GM18868 (cell line): ENCODE results near the gene ZBED4.

Experiments used
- ATAC-seq: cut with Tn5 transposase; IDR thresholded peaks from one replicate; pipeline ENCODE4 v1.9.1; 2021; ENCODE audit warnings: mild to moderate bottlenecking, moderate library complexity; ENCODE audit not compliant: unreplicated experiment

Gene ZBED4

GRCh38 chr22:49899530-49899929 lies 45.9 kb downstream of the ZBED4 start:
- ATAC-seq, result no peak

- no peak for ATAC-seq
These were observed 47.0 kb downstream of the ZBED4 start for GRCh38 chr22:49900441-49901230.

- ATAC-seq, result no peak
These were observed 47.8 kb downstream of the ZBED4 start for GRCh38 chr22:49901457-49901856.

- ATAC-seq, result no peak
These were observed 49.8 kb downstream of the ZBED4 start for GRCh38 chr22:49903322-49904039.

- ATAC-seq, result no peak
These were observed 50.4 kb downstream of the ZBED4 start for GRCh38 chr22:49904040-49904369.

GRCh38 chr22:49905465-49905864 lies 51.8 kb downstream of the ZBED4 start:
- no peak for ATAC-seq

- ATAC-seq, result no peak
These were observed 52.6 kb downstream of the ZBED4 start for GRCh38 chr22:49906071-49906798.

GRCh38 chr22:49906799-49907290 lies 53.2 kb downstream of the ZBED4 start:
- no peak for ATAC-seq

- ATAC-seq, result no peak
These were observed 54.2 kb downstream of the ZBED4 start for GRCh38 chr22:49907807-49908206.

GRCh38 chr22:49909476-49910205 lies 56.0 kb downstream of the ZBED4 start:
- no peak for ATAC-seq

GRCh38 chr22:49910229-49911155 lies 56.8 kb downstream of the ZBED4 start:
- ATAC-seq, result no peak

- ATAC-seq, result no peak
These were observed 58.4 kb downstream of the ZBED4 start for GRCh38 chr22:49911881-49912625.

GRCh38 chr22:49913026-49913425 lies 59.4 kb downstream of the ZBED4 start:
- no peak for ATAC-seq

- ATAC-seq, result no peak
These were observed 59.8 kb downstream of the ZBED4 start for GRCh38 chr22:49913446-49913845.

GRCh38 chr22:49914256-49914655 lies 60.6 kb downstream of the ZBED4 start:
- ATAC-seq, result no peak

- no peak for ATAC-seq
These were observed 62.0 kb downstream of the ZBED4 start for GRCh38 chr22:49915610-49916009.

- no peak for ATAC-seq
These were observed 63.2 kb downstream of the ZBED4 start for GRCh38 chr22:49916831-49917230.

GRCh38 chr22:49917974-49918910 lies 64.6 kb downstream of the ZBED4 start, which contains the start of the genes ALG12 and CRELD2:
Gene ALG12 (minus strand): TSS chr22:49918438. CDS start chr22:49913765, 4,673 bp downstream.
Gene CRELD2 (plus strand): TSS chr22:49918634. CDS start chr22:49918770, 136 bp downstream.
- peak; percentile 94 for ATAC-seq
